ENCODE measurements around the gene NEUROD4. TPM values are rescaled to one million over a fixed set of nuclear protein-coding genes. Genes with fewer than 3 reads are reported as not detected.

Gene NEUROD4
- polyA plus RNA-seq, 1 experiment = not detected

DNA sequence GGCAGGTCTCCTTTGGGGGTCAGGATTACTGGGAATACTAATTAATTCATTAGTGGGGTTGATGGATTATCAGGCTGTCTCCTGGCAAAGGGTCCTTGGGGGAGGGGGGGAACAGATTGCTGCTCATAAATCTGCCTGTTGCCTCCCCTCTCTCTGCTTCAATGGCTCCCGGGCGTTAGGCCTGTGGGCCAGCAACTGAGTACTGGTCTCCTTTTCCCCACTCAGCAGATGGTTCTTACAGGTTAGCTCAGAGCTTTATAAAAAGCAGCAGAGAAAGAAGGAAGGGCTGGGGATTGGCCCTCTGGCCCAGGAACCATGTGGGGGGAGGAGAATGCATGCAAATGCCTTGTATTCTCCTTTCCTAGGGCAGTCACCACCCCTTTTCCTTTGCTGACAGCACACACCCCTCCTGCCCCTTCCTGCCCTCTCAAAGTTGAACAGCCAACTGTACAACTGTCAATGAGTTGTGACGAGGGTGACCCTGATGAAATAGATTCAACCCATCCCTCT is 2.3 kb upstream of the NEUROD4 start:
- Histone ChIP-seq H3K27me3 (ENCODE audit: control insufficient read depth, insufficient read depth, low read length) (no peaks in the 10 kb centered on the region), H3K4me3 (ENCODE audit: low read depth, low read length) (no peak overlapping the region), H3K36me3 (ENCODE audit: control insufficient read depth, insufficient read depth, low read length) (no peaks in the 10 kb centered on the region)
- CTCF ChIA-PET = interaction anchor here (3.9 kb wide), 1 partner anchor 25 kb away, joined by 14 read pairs; no protein-coding TSS in a partner anchor
- TF ChIP-seq CTCF (IDR thresholded peaks at IDR 0.05; ENCODE audit: insufficient read depth, low read depth, low read length) = no peak
- POLR2A ChIA-PET = no interaction called here
- no peak for DNase-seq (ENCODE audit: low read depth)

GRCh38 chr12:55024575-55024974 is 4.8 kb downstream of the NEUROD4 start:
- POLR2A ChIA-PET = no interaction called here
- DNase-seq (ENCODE audit: low read depth) = no peak
- Histone ChIP-seq H3K27me3 (ENCODE audit: control insufficient read depth, insufficient read depth, low read length) (no peaks in the 10 kb centered on the region), H3K36me3 (ENCODE audit: control insufficient read depth, insufficient read depth, low read length) (no peaks in the 10 kb centered on the region), H3K4me3 (ENCODE audit: low read depth, low read length) (no peak overlapping the region)
- no peak for TF ChIP-seq CTCF (IDR thresholded peaks at IDR 0.05; ENCODE audit: insufficient read depth, low read depth, low read length)
- CTCF ChIA-PET = interaction anchor here (0.8 kb wide), 2 partner anchors 8 to 11 kb away, joined by 3 read pairs; no protein-coding TSS in a partner anchor

DNA sequence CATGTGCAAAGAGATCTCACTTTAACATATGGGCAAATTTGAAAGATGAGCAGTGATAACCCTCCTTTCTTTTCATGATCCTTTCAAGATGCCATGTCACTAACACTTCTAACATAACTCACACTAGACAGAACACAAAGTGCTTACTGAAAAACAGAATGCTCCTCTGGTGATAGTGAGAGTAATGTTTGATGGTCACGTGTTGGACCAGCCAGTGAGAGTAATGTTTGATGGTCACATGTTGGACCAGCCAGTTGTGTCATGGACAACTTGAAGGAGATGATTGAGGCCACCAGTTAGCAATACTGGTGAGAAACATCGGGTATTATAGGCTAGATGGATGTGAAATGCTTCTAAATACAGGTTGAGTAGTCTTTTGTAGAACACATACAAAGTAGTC is 5.7 kb downstream of the NEUROD4 start:
- CTCF ChIA-PET = no interaction called here
- no peak for DNase-seq (ENCODE audit: low read depth)
- TF ChIP-seq CTCF (IDR thresholded peaks at IDR 0.05; ENCODE audit: insufficient read depth, low read depth, low read length) = no peak

GRCh38 chr12:55034218-55034617 is 14.4 kb downstream of the NEUROD4 start:
- DNase-seq (ENCODE audit: low read depth) = no peak
- ChIA-PET CTCF (interaction anchor here (1.3 to 3.8 kb wide), 3 partner anchors 9 to 41 kb away, joined by 3 to 12 read pairs (median 3); no protein-coding TSS in a partner anchor), POLR2A (no interaction called here)
- TF ChIP-seq CTCF (IDR thresholded peaks at IDR 0.05; ENCODE audit: insufficient read depth, low read depth, low read length) = no peak
- Histone ChIP-seq H3K27me3 (ENCODE audit: control insufficient read depth, insufficient read depth, low read length) (no peaks in the 10 kb centered on the region), H3K36me3 (ENCODE audit: control insufficient read depth, insufficient read depth, low read length) (no peaks in the 10 kb centered on the region), H3K4me3 (ENCODE audit: low read depth, low read length) (no peak overlapping the region)

More for the DNA sequence above, 5.7 kb downstream of the NEUROD4 start:
- no peaks in the 10 kb centered on the region for H3K36me3 ChIP-seq (ENCODE audit: control insufficient read depth, insufficient read depth, low read length)
- POLR2A ChIA-PET = no interaction called here
- no peak overlapping the region for H3K4me3 ChIP-seq (ENCODE audit: low read depth, low read length)
- no peaks in the 10 kb centered on the region for H3K27me3 ChIP-seq (ENCODE audit: control insufficient read depth, insufficient read depth, low read length)

DNA sequence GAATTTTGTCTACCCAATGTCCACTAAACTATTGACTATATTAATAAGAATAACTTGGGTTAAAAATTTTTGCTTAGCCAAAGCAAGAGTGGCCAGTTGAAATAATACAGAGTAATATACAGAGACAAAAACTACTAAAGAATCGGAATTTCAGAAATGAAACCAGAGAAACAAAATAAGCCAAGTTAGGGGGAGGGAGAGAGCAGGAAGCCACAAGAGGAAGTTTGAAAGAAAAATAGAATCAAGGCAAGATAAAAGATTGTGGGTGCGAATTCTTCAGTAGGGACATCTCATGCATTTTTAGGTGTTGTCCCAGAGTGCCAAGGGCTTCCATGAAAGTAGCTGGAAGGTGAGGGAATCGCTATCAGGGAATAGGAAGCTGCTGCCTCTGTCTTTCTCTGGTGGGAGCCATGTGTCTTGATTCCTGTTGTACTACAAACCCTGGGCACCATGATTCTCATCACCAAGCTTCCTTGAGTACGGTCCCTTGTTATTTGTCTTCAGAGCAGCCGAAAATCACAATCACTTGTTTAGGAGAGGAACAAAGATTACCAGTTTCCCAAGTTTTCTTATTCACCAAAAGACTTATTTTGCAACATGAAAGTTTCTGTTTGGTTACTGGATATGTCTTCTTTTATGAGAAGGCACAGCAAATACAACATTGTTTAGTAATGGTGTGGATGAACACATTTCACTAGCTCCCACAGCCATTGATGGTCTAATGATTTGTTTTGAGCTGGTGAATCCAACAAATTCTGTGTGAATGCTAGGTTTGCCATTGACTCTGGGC is 16.7 kb downstream of the NEUROD4 start:
- CTCF ChIA-PET = interaction anchor here (0.7 kb wide), 1 partner anchor 44 kb away, joined by 3 read pairs; no protein-coding TSS in a partner anchor
- no peaks in the 10 kb centered on the region for H3K27me3 ChIP-seq (ENCODE audit: control insufficient read depth, insufficient read depth, low read length)

More for the DNA sequence above, 16.7 kb downstream of the NEUROD4 start:
- no peak overlapping the region for H3K4me3 ChIP-seq (ENCODE audit: low read depth, low read length)
- POLR2A ChIA-PET = interaction anchor here (0.6 kb wide), 1 partner anchor 82 kb away, joined by 3 read pairs; no protein-coding TSS in a partner anchor
- no peak for TF ChIP-seq CTCF (IDR thresholded peaks at IDR 0.05; ENCODE audit: insufficient read depth, low read depth, low read length)
- H3K36me3 ChIP-seq (ENCODE audit: control insufficient read depth, insufficient read depth, low read length) = no peaks in the 10 kb centered on the region
- DNase-seq (ENCODE audit: low read depth) = no peak

All from BJ (cell line).